HEK293 (cell line): ENCODE measurements around the gene MGST2.

Experiments
- CTCF ChIA-PET: fragments of 350-600 bp; formaldehyde crosslinking; extraction: SDS; loops from one replicate; lab custom pipeline; 2021; ENCODE audit warnings: antibody characterized with exemption; lab: Yijun Ruan, JAX
- POLR2A ChIA-PET: fragments of 300-600 bp; formaldehyde crosslinking; extraction: SDS; loops from one replicate; lab custom pipeline; 2020; ENCODE audit warnings: antibody characterized with exemption, inconsistent platforms; lab: Yijun Ruan, JAX
- H3K27ac ChIP-seq: fragments of 200-500 bp; sonication (Bioruptor generic); 2 replicates; pipeline ENCODE4 v1.5.1; 2014; ENCODE audit warnings: low read depth, low read length, control low read depth, inconsistent platforms; ENCODE audit errors: extremely low read depth
- H3K36me3 ChIP-seq, 2 experiments: fragments of 200-500 bp in 1 of 2; sonication (Bioruptor generic) in 1 of 2; 1 replicate in 1 of 2; 2 replicates in 1 of 2; pipeline ENCODE4 v1.5.1; 2014 to 2017; ENCODE audit warnings: inconsistent platforms in 2 of 2, low read length in 2 of 2; ENCODE audit not compliant: control insufficient read depth in 2 of 2, insufficient read depth in 1 of 2
- H3K4me1 ChIP-seq: fragments of 200-500 bp; sonication (Bioruptor generic); 2 replicates; pipeline ENCODE4 v1.5.1; 2014; ENCODE audit warnings: mild to moderate bottlenecking, low read length, inconsistent platforms; ENCODE audit not compliant: control insufficient read depth, insufficient read depth
- H3K4me3 ChIP-seq: 2 replicates; pipeline ENCODE4 v1.5.1; 2011; ENCODE audit warnings: low read depth, mild to moderate bottlenecking, control low read depth, low read length, moderate library complexity
- H3K9me3 ChIP-seq: fragments of 200-500 bp; sonication (Bioruptor generic); 2 replicates; pipeline ENCODE4 v1.5.1; 2014; ENCODE audit warnings: low read depth, low read length, inconsistent platforms; ENCODE audit not compliant: control insufficient read depth, insufficient read depth
- BCL6B ChIP-seq: fragments of 450-650 bp; formaldehyde crosslinking; IDR thresholded peaks from 2 replicates; pipeline ENCODE4 v1.5.1; 2017; ENCODE audit warnings: missing biosample characterization, missing genetic modification characterization
- FEZF1 ChIP-seq: fragments of 450-650 bp; formaldehyde crosslinking; IDR thresholded peaks from 2 replicates; pipeline ENCODE4 v1.5.1; 2016; ENCODE audit warnings: missing biosample characterization, missing genetic modification characterization
- GFI1B ChIP-seq: fragments of 450-650 bp; formaldehyde crosslinking; IDR thresholded peaks from 2 replicates; pipeline ENCODE4 v1.5.1; 2016; ENCODE audit warnings: missing biosample characterization, missing genetic modification characterization
- KLF1 ChIP-seq: fragments of 450-650 bp; formaldehyde crosslinking; IDR thresholded peaks from 2 replicates; pipeline ENCODE4 v1.5.1; 2016; ENCODE audit warnings: missing biosample characterization, missing genetic modification characterization
- KLF7 ChIP-seq: fragments of 450-650 bp; formaldehyde crosslinking; IDR thresholded peaks from 2 replicates; pipeline ENCODE4 v1.5.1; 2016; ENCODE audit warnings: missing biosample characterization, missing genetic modification characterization, borderline replicate concordance
- OSR2 ChIP-seq: fragments of 450-650 bp; formaldehyde crosslinking; IDR thresholded peaks from 2 replicates; pipeline ENCODE4 v1.5.1; 2016; ENCODE audit warnings: missing biosample characterization, missing genetic modification characterization
- PRDM1 ChIP-seq: fragments of 450-650 bp; formaldehyde crosslinking; IDR thresholded peaks from 2 replicates; pipeline ENCODE4; 2016; ENCODE audit warnings: missing biosample characterization, missing genetic modification characterization
- PRDM10 ChIP-seq: fragments of 450-650 bp; formaldehyde crosslinking; IDR thresholded peaks from 2 replicates; pipeline ENCODE4 v1.5.1; 2016; ENCODE audit warnings: missing biosample characterization, missing genetic modification characterization
- TCF7L2 ChIP-seq: IDR thresholded peaks from 2 replicates; pipeline ENCODE4 v1.6.1; 2011; ENCODE audit warnings: low read depth, mild to moderate bottlenecking, inconsistent platforms, low read length, moderate library complexity, borderline replicate concordance
- ZBTB10 ChIP-seq: fragments of 450-650 bp; formaldehyde crosslinking; IDR thresholded peaks from 2 replicates; pipeline ENCODE4 v1.5.1; 2016; ENCODE audit warnings: missing biosample characterization, missing genetic modification characterization
- ZEB2 ChIP-seq: fragments of 450-650 bp; formaldehyde crosslinking; IDR thresholded peaks from 2 replicates; pipeline ENCODE4 v1.5.1; 2016; ENCODE audit warnings: missing biosample characterization, missing genetic modification characterization
- ZFP41 ChIP-seq: fragments of 450-650 bp; formaldehyde crosslinking; IDR thresholded peaks from 2 replicates; pipeline ENCODE4 v1.5.1; 2016; ENCODE audit warnings: missing biosample characterization, missing genetic modification characterization, borderline replicate concordance
- ZNF10 ChIP-seq: fragments of 450-650 bp; formaldehyde crosslinking; IDR thresholded peaks from 2 replicates; pipeline ENCODE4 v1.5.1; 2017; ENCODE audit warnings: missing biosample characterization, missing genetic modification characterization
- ZNF140 ChIP-seq: fragments of 450-650 bp; formaldehyde crosslinking; IDR thresholded peaks from 2 replicates; pipeline ENCODE4 v1.5.1; 2016; ENCODE audit warnings: missing biosample characterization, missing genetic modification characterization
- ZNF184 ChIP-seq: fragments of 450-650 bp; IDR thresholded peaks from 2 replicates; pipeline ENCODE4 v1.5.1; 2018; ENCODE audit warnings: missing biosample characterization, mild to moderate bottlenecking, missing genetic modification characterization
- ZNF280C ChIP-seq: fragments of 450-650 bp; formaldehyde crosslinking; IDR thresholded peaks from 2 replicates; pipeline ENCODE4 v1.5.1; 2016; ENCODE audit warnings: missing biosample characterization, missing genetic modification characterization
- ZNF354C ChIP-seq: fragments of 450-650 bp; formaldehyde crosslinking; IDR thresholded peaks from 2 replicates; pipeline ENCODE4 v1.5.1; 2016; ENCODE audit warnings: missing biosample characterization, missing genetic modification characterization, low read depth, borderline replicate concordance
- ZNF366 ChIP-seq: fragments of 450-650 bp; formaldehyde crosslinking; conservative IDR thresholded peaks from 2 replicates; pipeline ENCODE4 v1.5.1; 2016; ENCODE audit warnings: missing biosample characterization, missing genetic modification characterization
- ZNF513 ChIP-seq: fragments of 450-650 bp; IDR thresholded peaks from 2 replicates; pipeline ENCODE4 v1.5.1; 2018; ENCODE audit warnings: missing biosample characterization, missing genetic modification characterization
- ZNF580 ChIP-seq: fragments of 450-650 bp; formaldehyde crosslinking; IDR thresholded peaks from 2 replicates; pipeline ENCODE4 v1.5.1; 2016; ENCODE audit warnings: missing biosample characterization, missing genetic modification characterization
- ZNF629 ChIP-seq: fragments of 450-650 bp; formaldehyde crosslinking; IDR thresholded peaks from 2 replicates; pipeline ENCODE4 v1.5.1; 2017; ENCODE audit warnings: missing biosample characterization, missing genetic modification characterization
- ZNF792 ChIP-seq: fragments of 450-650 bp; formaldehyde crosslinking; IDR thresholded peaks from 2 replicates; pipeline ENCODE4 v1.5.1; 2016; ENCODE audit warnings: missing biosample characterization, missing genetic modification characterization

The MGST2 gene

GRCh38 chr4:139666735-139667281 lies 1.2 kb downstream of the MGST2 start:
- Histone ChIP-seq H3K4me1 (no peaks in the 10 kb centered on the region), H3K9me3 (no peaks in the 10 kb centered on the region), H3K4me3 (peak overlapping the region; percentile 16), H3K27ac (peak overlapping the region; percentile 67; the same call in 1 of the 2 replicates), H3K36me3 (peaks cover 0 to 2% of the 10 kb centered on the region in 2 experiments; a peak in 1 of 3 replicates)
- CTCF ChIA-PET: interaction anchor here (1.1 to 4.2 kb wide), 4 partner anchors 10 to 47 kb away, joined by 3 to 21 read pairs (median 5); no protein-coding TSS in a partner anchor
- POLR2A ChIA-PET: no interaction called here
- TF ChIP-seq KLF7 (tag by site-specific recombination) (no peak), ZNF513 (no peak), OSR2 (0 out of 2 replicates have a peak, but pooled peaks have one; percentile 28)

- Histone ChIP-seq H3K4me3 (no peak overlapping the region), H3K9me3 (no peaks in the 10 kb centered on the region), H3K27ac (no peak overlapping the region), H3K4me1 (no peaks in the 10 kb centered on the region), H3K36me3 (peaks cover 0 to 4% of the 10 kb centered on the region in 2 experiments; a peak in 1 of 3 replicates)
- ChIA-PET POLR2A (no interaction called here), CTCF (interaction anchor here (4.2 kb wide), 1 partner anchor 11 kb away, joined by 21 read pairs; no protein-coding TSS in a partner anchor)
- TF ChIP-seq ZFP41 (tag by site-specific recombination) (no peak), ZNF184 (tag by site-specific recombination) (no peak), TCF7L2 (no peak), PRDM10 (tag by site-specific recombination) (no peak), BCL6B (no peak), ZNF280C (tag by site-specific recombination) (no peak), KLF1 (tag by site-specific recombination) (no peak), ZEB2 (tag by site-specific recombination) (no peak), ZNF140 (no peak), GFI1B (tag by site-specific recombination) (no peak), ZNF629 (no peak), ZNF792 (no peak), FEZF1 (tag by site-specific recombination) (no peak), ZBTB10 (tag by site-specific recombination) (no peak), ZNF366 (tag by site-specific recombination) (no peak), ZNF354C (tag by site-specific recombination) (no peak), PRDM1 (tag by site-specific recombination) (no peak), ZNF10 (no peak), ZNF580 (tag by site-specific recombination) (no peak)
Measured at GRCh38 chr4:139668036-139668435, 2.4 kb downstream of the MGST2 start.
